Prostate gland (tissue), 2 donors: ENCODE data around the gene TMEM161A. TPM values are rescaled to one million over a fixed set of nuclear protein-coding genes. Genes with fewer than 3 reads are reported as not detected.

Experiments used
- DNase-seq: peaks from one replicate; pipeline ENCODE4 v3.0.0-alpha.2; 2019; ENCODE audit warnings: low spot score
- H3K27ac ChIP-seq, 2 donors: fragments of 200-600 bp; sonication (generic); 2 replicates each; pipeline ENCODE4 v1.5.1; 2017 to 2019
- H3K27me3 ChIP-seq: fragments of 200-600 bp; sonication (generic); replicated peaks from 2 replicates; pipeline ENCODE4 v1.5.1; 2019; ENCODE audit not compliant: insufficient read depth
- H3K36me3 ChIP-seq, 2 donors: fragments of 200-600 bp; sonication (generic); 1 replicate in 1 of 2; 2 replicates in 1 of 2; pipeline versions ENCODE4 v1.5.1 to v1.8.1; 2017 to 2019
- H3K4me1 ChIP-seq: fragments of 200-600 bp; sonication (generic); replicated peaks from 2 replicates; pipeline ENCODE4 v1.5.1; 2019
- H3K4me3 ChIP-seq, 2 donors: fragments of 200-600 bp; sonication (generic); 2 replicates each; pipeline ENCODE4 v1.5.1; 2017 to 2019
- H3K9me3 ChIP-seq: fragments of 200-600 bp; sonication (generic); 2 replicates; pipeline ENCODE4 v1.5.1; 2017
- POLR2A ChIP-seq: fragments of 450-650 bp; IDR thresholded peaks from one replicate; pipeline ENCODE4 v1.6.1; 2016; ENCODE audit warnings: antibody characterized with exemption, mild to moderate bottlenecking
- POLR2AphosphoS5 ChIP-seq: sonication (generic); formaldehyde crosslinking; IDR thresholded peaks from one replicate; pipeline ENCODE4 v1.6.1; 2017; ENCODE audit warnings: antibody characterized with exemption
- WGBS: methylation state at CpG from one replicate; pipeline ENCODE4 v1.1.5; 2018; 5-methylcytosine and 5-hydroxymethylcytosine counted together
- intact Hi-C: fragments of 100-400 bp; cut with DNase I; formaldehyde crosslinking; loops from one replicate; pipeline ENCODE4 v1.14.2; 2022
- total RNA-seq, 2 donors: library from RNA; depleted of rRNA; stranded (reverse); fragments of >200 nt; gene quantifications; one replicate each; pipeline ENCODE4 v1.1.0, GENCODE V29; 2016
- TF ChIP-seq, protein P1 (sequence below), 4 experiments: fragments of 200-600 bp in 2 of 4; fragments of 450-650 bp in 2 of 4; sonication (generic) in 2 of 4; IDR thresholded peaks; 1 replicate in 3 of 4; 2 replicates in 1 of 4; pipeline ENCODE4 v1.5.1; 2016 to 2019; ENCODE audit warnings: antibody characterized with exemption in 4 of 4, mild to moderate bottlenecking in 2 of 4, moderate library complexity in 2 of 4

TMEM161A gene
- total RNA-seq, 2 donors from 2014 or later: 24.0 to 40.9 TPM

DNA sequence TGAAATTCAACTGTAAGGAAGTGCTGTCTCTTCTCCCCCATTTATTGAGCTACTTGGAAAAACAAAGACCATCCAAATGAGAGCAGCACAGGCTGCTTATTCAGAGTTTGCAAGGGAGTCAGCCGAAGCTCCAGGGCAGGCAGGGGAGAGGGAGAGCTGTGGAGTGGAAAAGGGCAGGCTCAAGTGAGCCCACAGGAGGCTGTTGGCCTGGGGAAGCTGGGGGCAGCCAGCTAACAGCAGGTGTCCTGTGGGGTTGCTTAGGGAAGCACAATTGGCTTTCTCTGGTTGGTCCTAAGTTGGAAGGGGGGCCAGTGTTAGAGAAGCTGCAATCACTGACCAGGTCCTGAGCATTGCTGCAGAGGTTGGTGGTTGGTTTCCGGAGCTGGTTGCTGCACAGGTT is 50.6 kb downstream of the TMEM161A start:
- no peaks in the 10 kb centered on the region for H3K4me1 ChIP-seq
- DNase-seq: no peak
- intact Hi-C loops: no loop called here
- TF ChIP-seq POLR2AphosphoS5 (no peak), POLR2A (no peak)
- TF ChIP-seq, protein P1, sequence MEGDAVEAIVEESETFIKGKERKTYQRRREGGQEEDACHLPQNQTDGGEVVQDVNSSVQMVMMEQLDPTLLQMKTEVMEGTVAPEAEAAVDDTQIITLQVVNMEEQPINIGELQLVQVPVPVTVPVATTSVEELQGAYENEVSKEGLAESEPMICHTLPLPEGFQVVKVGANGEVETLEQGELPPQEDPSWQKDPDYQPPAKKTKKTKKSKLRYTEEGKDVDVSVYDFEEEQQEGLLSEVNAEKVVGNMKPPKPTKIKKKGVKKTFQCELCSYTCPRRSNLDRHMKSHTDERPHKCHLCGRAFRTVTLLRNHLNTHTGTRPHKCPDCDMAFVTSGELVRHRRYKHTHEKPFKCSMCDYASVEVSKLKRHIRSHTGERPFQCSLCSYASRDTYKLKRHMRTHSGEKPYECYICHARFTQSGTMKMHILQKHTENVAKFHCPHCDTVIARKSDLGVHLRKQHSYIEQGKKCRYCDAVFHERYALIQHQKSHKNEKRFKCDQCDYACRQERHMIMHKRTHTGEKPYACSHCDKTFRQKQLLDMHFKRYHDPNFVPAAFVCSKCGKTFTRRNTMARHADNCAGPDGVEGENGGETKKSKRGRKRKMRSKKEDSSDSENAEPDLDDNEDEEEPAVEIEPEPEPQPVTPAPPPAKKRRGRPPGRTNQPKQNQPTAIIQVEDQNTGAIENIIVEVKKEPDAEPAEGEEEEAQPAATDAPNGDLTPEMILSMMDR (IDR thresholded peaks at IDR 0.05): no peak
- WGBS: 80% methylated on average over 2 of the region's 2 CpGs
- no peaks in the 10 kb centered on the region for H3K36me3 ChIP-seq
- H3K4me3 ChIP-seq: no peak overlapping the region
- no peaks in the 10 kb centered on the region for H3K27me3 ChIP-seq
- no peak overlapping the region for H3K27ac ChIP-seq
- no peaks in the 10 kb centered on the region for H3K9me3 ChIP-seq

DNA sequence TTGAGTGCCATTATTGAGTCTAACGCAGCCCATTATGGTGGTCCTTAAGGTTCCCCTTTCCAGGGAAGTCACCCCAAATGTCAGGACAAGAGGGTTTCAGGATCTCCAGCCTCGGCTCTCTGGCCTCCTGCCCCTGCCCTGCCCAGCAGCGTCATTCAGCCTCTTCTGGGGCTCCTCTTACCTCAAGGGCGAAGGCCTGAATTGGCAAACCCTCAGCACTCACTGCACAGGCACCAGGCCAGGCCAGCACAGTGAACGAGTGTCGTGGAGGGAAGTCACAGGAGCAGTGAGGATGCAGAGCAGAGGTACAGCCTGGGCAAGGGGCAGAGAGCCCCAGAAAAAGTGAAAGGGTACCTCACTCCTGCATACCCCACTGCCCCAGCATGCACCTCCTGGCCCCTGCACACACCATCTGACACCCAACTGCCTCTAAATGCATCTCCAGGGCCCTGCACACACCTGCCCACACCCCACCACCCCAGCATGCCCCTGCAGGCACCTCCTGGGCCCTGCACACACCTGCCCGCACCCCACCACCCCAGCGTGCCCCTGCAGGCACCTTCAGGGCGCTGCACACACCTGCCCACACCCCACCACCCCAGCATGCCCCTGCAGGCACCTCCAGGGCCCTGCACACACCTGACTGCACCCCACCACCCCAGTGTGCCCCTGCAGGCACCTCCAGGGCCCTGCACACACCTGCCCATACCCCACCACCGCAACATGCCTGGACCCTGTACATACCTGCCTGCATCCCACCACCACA is 54.7 kb downstream of the TMEM161A start:
- no peak overlapping the region for H3K27ac ChIP-seq
- H3K9me3 ChIP-seq: no peaks in the 10 kb centered on the region
- intact Hi-C loops: no loop called here
- H3K36me3 ChIP-seq: no peaks in the 10 kb centered on the region
- 55% methylated on average over 10 of the region's 10 CpGs for WGBS
- H3K4me1 ChIP-seq: no peaks in the 10 kb centered on the region
- H3K27me3 ChIP-seq: no peaks in the 10 kb centered on the region
- H3K4me3 ChIP-seq: no peak overlapping the region
- TF ChIP-seq POLR2AphosphoS5 (no peak), POLR2A (no peak)
- TF ChIP-seq, protein P1 (IDR thresholded peaks at IDR 0.05): no peak
- no peak for DNase-seq

DNA sequence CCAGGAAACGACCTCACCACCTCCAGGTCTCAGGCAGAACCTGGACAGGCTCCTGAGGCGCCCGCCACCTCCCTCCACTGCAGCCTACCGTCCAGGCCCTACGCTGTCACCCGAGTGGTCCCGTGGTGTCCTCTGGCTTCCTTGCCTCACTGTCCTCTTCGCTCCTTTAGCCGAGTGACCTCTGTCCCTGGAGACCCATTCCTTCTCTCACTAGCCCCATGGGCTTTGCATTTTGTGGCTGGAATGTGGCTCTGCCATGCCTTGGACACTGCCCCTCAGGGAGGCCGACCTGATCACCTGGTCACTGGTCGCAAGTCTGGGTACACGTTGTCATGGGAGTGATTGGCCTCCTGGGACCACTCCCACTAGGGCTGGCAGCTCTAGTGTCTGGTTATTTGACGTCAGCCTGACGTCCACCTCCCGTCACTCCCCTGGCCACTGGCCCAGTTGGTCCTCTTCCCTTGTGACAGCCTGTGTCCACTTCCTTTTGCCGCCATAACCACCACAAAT is 56.6 kb downstream of the TMEM161A start:
- no peak overlapping the region for H3K27ac ChIP-seq
- intact Hi-C loops: no loop called here
- WGBS: 80% methylated on average over 16 of the region's 16 CpGs

DNA sequence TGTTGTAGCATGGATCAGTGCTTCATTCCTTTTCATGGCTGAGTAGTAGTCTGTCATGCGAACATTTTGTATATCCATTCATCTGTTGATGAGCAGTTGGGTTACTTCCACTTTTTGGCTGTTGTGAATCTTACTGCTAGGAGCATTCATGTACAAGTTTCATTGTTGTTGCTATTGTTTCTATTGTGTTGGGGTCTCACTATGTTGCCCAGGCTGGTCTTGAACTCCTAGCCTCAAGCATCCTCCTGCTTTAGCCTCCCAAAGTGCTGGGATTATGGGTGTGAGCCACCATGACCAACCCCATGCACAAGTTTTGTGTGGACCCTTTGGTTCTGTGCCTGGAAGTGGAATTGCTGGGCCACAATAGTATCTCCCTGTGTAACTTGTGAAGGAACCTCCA is 58.7 kb downstream of the TMEM161A start:
- Histone ChIP-seq H3K4me3 (no peak overlapping the region), H3K36me3 (no peaks in the 10 kb centered on the region), H3K9me3 (no peaks in the 10 kb centered on the region), H3K4me1 (no peaks in the 10 kb centered on the region), H3K27me3 (no peaks in the 10 kb centered on the region), H3K27ac (no peak overlapping the region)
- intact Hi-C loops: no loop called here
- no peak for DNase-seq
- 100% methylated on average over 1 of the region's 1 CpG for WGBS
- TF ChIP-seq POLR2AphosphoS5: no peak
- TF ChIP-seq, protein P1 (IDR thresholded peaks at IDR 0.05): no peak
- no peak for TF ChIP-seq POLR2A

More for the DNA sequence above, 56.6 kb downstream of the TMEM161A start:
- DNase-seq: no peak
- Histone ChIP-seq H3K27me3 (no peaks in the 10 kb centered on the region), H3K4me3 (no peak overlapping the region), H3K9me3 (no peaks in the 10 kb centered on the region), H3K4me1 (no peaks in the 10 kb centered on the region), H3K36me3 (no peaks in the 10 kb centered on the region)
- TF ChIP-seq POLR2AphosphoS5 (no peak), POLR2A (no peak)
- TF ChIP-seq, protein P1 (IDR thresholded peaks at IDR 0.05): no peak

DNA sequence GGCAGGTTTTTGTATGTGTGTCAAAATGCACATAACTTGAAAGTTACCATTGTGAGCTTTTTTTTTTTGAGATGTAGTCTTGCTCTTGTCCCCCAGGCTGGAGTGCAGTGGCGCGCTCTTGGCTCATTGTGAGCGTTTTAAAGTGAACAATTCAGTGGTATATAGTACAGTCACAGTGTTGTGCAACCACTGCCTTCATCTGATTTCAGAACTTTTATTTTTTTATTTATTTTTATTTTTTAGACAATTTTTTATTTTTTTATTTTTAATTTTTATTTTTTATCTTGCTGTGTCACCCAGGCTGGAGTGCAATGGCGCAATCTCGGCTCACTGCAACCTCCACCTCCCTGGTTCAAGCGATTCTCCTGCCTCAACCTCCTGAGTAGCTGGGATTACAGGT is 59.5 kb downstream of the TMEM161A start:
- WGBS: 96% methylated on average over 6 of the region's 6 CpGs
- no peaks in the 10 kb centered on the region for H3K9me3 ChIP-seq
- no peak overlapping the region for H3K27ac ChIP-seq
- TF ChIP-seq, protein P1 (IDR thresholded peaks at IDR 0.05): no peak
- TF ChIP-seq POLR2A (no peak), POLR2AphosphoS5 (no peak)
- H3K4me1 ChIP-seq: no peaks in the 10 kb centered on the region
- no peaks in the 10 kb centered on the region for H3K36me3 ChIP-seq
- H3K27me3 ChIP-seq: no peaks in the 10 kb centered on the region
- H3K4me3 ChIP-seq: no peak overlapping the region
- DNase-seq: no peak
- intact Hi-C loops: no loop called here
